ENCODE data around the gene CUL9. TPM values are rescaled to one million over a fixed set of nuclear protein-coding genes. Genes with fewer than 3 reads are reported as not detected.

CUL9 gene
- total RNA-seq, 2 donors from 2014 or later, result 22.9 to 87.0 TPM

GRCh38 chr6:43256670-43257366 is 74.8 kb downstream of the CUL9 start:
- Histone ChIP-seq H3K36me3 (no peaks in the 10 kb centered on the region), H3K27ac (no peak overlapping the region), H3K9me3 (no peaks in the 10 kb centered on the region), H3K4me3 (no peak overlapping the region), H3K27me3 (replicated peaks; ENCODE audit: insufficient read depth) (no peaks in the 10 kb centered on the region), H3K4me1 (replicated peaks) (no peaks in the 10 kb centered on the region)
- no peak for TF ChIP-seq CTCF (IDR thresholded peaks at IDR 0.05)
- TF ChIP-seq POLR2AphosphoS5 (IDR thresholded peaks at IDR 0.05), result no peak
- no peak for TF ChIP-seq POLR2A (IDR thresholded peaks at IDR 0.05)
- 92% methylated on average over 8 of the region's 9 CpGs for WGBS
- intact Hi-C loops (cut with DNase I), result no loop called here
- no peak for DNase-seq (ENCODE audit: low spot score)

DNA sequence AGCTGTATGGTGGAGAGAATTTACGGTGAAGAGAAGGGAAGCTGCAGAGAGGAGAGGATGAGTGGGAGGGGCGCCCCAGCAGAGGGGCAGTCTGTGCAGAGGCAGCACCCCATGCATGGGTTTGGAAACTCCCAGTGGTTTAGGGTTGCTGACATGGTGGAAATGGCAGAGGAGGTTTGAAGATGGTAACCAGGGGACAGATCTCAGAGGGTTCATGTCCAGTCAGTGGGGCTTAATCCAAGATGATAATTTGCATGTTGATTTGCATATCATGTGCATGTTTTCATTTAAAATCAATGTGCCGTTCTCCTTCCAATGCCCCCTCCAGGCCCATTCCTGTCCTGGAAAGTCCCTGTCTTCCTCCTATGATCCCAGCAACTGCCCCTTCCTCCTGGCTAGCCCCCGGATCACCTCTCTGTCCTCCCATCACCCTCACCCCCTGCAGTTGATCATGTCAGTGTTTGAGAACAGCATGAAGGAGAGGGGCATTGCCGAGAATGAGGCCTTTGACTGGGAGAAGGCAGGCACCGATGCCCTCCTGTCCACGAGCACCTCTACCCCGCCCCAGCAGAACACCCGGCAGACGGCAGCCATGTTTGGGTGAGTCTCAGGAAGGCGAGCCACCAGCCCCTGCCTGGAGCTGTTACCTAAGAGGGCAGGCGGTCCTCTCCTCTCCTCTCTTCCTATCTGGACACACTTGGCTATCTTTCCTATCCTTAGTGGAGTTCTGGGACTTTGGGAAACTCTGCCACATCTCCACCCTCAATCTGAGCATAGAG is 75.6 kb downstream of the CUL9 start:
- H3K36me3 ChIP-seq, result no peaks in the 10 kb centered on the region
- no peak overlapping the region for H3K4me3 ChIP-seq
- intact Hi-C loops (cut with DNase I), result no loop called here
- H3K27me3 ChIP-seq (replicated peaks; ENCODE audit: insufficient read depth), result no peaks in the 10 kb centered on the region
- WGBS, result 78% methylated on average over 12 of the region's 12 CpGs
- TF ChIP-seq POLR2AphosphoS5 (IDR thresholded peaks at IDR 0.05) (no peak), POLR2A (IDR thresholded peaks at IDR 0.05) (no peak), CTCF (IDR thresholded peaks at IDR 0.05) (no peak)
- H3K9me3 ChIP-seq, result no peaks in the 10 kb centered on the region
- H3K27ac ChIP-seq, result no peak overlapping the region
- no peak for DNase-seq (ENCODE audit: low spot score)
- H3K4me1 ChIP-seq (replicated peaks), result no peaks in the 10 kb centered on the region

DNA sequence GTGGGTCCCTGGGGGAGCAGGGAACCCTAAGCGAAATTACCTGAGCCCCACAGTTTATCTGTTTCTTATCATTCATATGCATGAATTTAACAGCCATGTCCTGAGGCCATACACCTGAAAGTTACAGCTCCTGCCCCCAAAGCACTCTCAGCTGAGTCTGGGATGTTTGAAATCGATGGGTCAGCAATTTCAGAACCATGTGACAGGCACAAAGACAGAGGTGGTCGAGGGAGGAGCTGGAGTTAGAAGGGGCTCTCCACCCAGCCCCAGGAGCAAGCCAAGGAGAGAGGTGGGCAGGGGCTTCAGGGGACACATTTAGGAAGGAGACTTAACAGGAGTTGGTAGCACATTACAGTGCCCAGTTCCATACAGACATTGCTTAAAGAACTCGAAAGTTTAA is 76.2 kb downstream of the CUL9 start:
- Histone ChIP-seq H3K27me3 (replicated peaks; ENCODE audit: insufficient read depth) (no peaks in the 10 kb centered on the region), H3K36me3 (no peaks in the 10 kb centered on the region), H3K9me3 (no peaks in the 10 kb centered on the region), H3K4me1 (replicated peaks) (no peaks in the 10 kb centered on the region), H3K4me3 (no peak overlapping the region), H3K27ac (no peak overlapping the region)
- DNase-seq (ENCODE audit: low spot score), result no peak
- WGBS, result 63% methylated on average over 4 of the region's 4 CpGs
- TF ChIP-seq CTCF (IDR thresholded peaks at IDR 0.05) (no peak), POLR2AphosphoS5 (IDR thresholded peaks at IDR 0.05) (no peak), POLR2A (IDR thresholded peaks at IDR 0.05) (no peak)
- intact Hi-C loops (cut with DNase I), result no loop called here

GRCh38 chr6:43258807-43259686 is 77.1 kb downstream of the CUL9 start:
- no peaks in the 10 kb centered on the region for H3K4me1 ChIP-seq (replicated peaks)
- H3K9me3 ChIP-seq, result no peaks in the 10 kb centered on the region
- no peaks in the 10 kb centered on the region for H3K27me3 ChIP-seq (replicated peaks; ENCODE audit: insufficient read depth)
- H3K27ac ChIP-seq, result no peak overlapping the region
- TF ChIP-seq POLR2AphosphoS5 (IDR thresholded peaks at IDR 0.05) (no peak), CTCF (IDR thresholded peaks at IDR 0.05) (no peak), POLR2A (IDR thresholded peaks at IDR 0.05) (no peak)
- no peak overlapping the region for H3K4me3 ChIP-seq
- WGBS, result 96% methylated on average over 29 of the region's 30 CpGs
- no peaks in the 10 kb centered on the region for H3K36me3 ChIP-seq
- intact Hi-C loops (cut with DNase I), result no loop called here
- DNase-seq (ENCODE audit: low spot score), result no peak

Data from prostate gland (tissue), 2 donors.